Lower lobe of right lung (tissue), 2 donors: ENCODE data around the gene CIITA. TPM values are rescaled to one million over a fixed set of nuclear protein-coding genes. Genes with fewer than 3 reads are reported as not detected.
"Not testable (repeated sequence)": the region's sequence is repeated elsewhere in the genome, so short reads cannot be mapped to it uniquely, and the experiment has no call there.

Experiments used
- ATAC-seq, 2 donors: fragments of 200-7000 bp; cut with Tn5 transposase; one replicate each; pipeline ENCODE4 v1.9.1; 2020 to 2022; ENCODE audit warnings: mild to moderate bottlenecking in 2 of 2, moderate library complexity in 2 of 2
- DNase-seq: peaks from one replicate; pipeline ENCODE4 v3.0.0-alpha.2; 2020
- H3K27ac ChIP-seq: fragments of 200-600 bp; one replicate; pipeline ENCODE4 v1.8.0; 2022
- H3K27me3 ChIP-seq: fragments of 200-600 bp; one replicate; pipeline ENCODE4 v1.8.0; 2022; ENCODE audit warnings: low read depth
- H3K36me3 ChIP-seq: fragments of 200-600 bp; one replicate; pipeline ENCODE4 v1.8.0; 2022; ENCODE audit warnings: mild to moderate bottlenecking
- H3K4me1 ChIP-seq: fragments of 200-600 bp; one replicate; pipeline ENCODE4 v1.8.0; 2022
- H3K4me3 ChIP-seq: fragments of 200-600 bp; one replicate; pipeline ENCODE4 v1.8.0; 2022; ENCODE audit warnings: mild to moderate bottlenecking
- H3K9me3 ChIP-seq: fragments of 200-600 bp; one replicate; pipeline ENCODE4 v1.8.0; 2022
- intact Hi-C: fragments of 100-400 bp; cut with DNase I; formaldehyde crosslinking; loops from one replicate; pipeline ENCODE4 v1.11.0; 2022
- total RNA-seq: library from RNA; stranded (reverse); fragmentation: NEBNext Ultra II Directional; extraction: Animal tissue kit (Norgen Biotek cat#: 25700); gene quantifications from one replicate; pipeline ENCODE4 v1.2.1, GENCODE V29; 2021
- TF ChIP-seq, protein P1 (sequence below): fragments of 200-600 bp; IDR thresholded peaks from one replicate; pipeline ENCODE4 v1.8.0; 2022; ENCODE audit warnings: antibody characterized with exemption, mild to moderate bottlenecking
- donor health status: DM: no; HTN: yes; CAD: no; lungs with severe emphysema.

Gene CIITA
- total RNA-seq, 1 donor from 2014 or later = 119 TPM

DNA sequence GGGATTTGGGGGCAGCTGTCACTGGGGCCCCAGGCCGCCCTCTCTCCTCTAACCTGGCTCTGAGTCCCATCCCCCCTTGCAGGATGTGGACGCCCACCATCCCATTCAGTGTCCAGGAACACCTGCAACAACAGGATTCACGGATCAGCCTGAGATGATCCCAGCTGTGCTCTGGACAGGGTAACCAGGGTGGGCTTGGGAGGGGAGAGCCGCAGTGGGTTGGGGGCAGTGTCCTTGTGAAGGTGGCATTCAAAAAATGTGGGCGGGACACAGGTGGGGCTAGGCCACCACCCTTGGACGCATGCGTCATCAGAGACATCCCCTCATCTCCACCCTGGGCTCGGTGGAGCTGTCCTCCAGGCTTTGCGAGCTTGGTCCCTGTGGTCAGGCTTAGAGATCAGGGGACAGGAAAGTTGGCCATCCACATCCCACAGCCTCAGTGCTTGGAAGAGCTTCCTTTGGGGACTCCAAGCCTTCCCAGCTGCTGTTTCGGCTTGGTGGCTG lies 46.2 kb downstream of the CIITA start:
- ATAC-seq (no peak), DNase-seq (no peak)
- Histone ChIP-seq H3K27ac (no peak overlapping the region), H3K4me1 (peaks cover 38% of the 10 kb centered on the region), H3K36me3 (peaks cover 74% of the 10 kb centered on the region), H3K9me3 (no peaks in the 10 kb centered on the region), H3K27me3 (no peaks in the 10 kb centered on the region), H3K4me3 (no peak overlapping the region)
- intact Hi-C loops = no loop called here
- TF ChIP-seq, protein P1, sequence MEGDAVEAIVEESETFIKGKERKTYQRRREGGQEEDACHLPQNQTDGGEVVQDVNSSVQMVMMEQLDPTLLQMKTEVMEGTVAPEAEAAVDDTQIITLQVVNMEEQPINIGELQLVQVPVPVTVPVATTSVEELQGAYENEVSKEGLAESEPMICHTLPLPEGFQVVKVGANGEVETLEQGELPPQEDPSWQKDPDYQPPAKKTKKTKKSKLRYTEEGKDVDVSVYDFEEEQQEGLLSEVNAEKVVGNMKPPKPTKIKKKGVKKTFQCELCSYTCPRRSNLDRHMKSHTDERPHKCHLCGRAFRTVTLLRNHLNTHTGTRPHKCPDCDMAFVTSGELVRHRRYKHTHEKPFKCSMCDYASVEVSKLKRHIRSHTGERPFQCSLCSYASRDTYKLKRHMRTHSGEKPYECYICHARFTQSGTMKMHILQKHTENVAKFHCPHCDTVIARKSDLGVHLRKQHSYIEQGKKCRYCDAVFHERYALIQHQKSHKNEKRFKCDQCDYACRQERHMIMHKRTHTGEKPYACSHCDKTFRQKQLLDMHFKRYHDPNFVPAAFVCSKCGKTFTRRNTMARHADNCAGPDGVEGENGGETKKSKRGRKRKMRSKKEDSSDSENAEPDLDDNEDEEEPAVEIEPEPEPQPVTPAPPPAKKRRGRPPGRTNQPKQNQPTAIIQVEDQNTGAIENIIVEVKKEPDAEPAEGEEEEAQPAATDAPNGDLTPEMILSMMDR = no peak

DNA sequence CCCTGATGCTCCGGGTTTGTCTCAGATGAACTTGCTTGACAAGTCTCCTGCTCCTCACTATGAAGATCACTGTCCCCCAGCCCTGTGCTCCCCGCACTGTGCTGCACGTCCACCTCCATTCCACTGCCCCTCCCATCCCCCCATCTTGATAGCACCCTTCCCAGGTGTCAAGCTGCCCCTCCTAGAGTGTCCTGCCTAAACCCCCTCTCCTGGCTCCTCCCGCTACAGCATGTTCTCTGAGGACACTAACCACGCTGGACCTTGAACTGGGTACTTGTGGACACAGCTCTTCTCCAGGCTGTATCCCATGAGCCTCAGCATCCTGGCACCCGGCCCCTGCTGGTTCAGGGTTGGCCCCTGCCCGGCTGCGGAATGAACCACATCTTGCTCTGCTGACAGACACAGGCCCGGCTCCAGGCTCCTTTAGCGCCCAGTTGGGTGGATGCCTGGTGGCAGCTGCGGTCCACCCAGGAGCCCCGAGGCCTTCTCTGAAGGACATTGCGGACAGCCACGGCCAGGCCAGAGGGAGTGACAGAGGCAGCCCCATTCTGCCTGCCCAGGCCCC lies 46.7 kb downstream of the CIITA start:
- TF ChIP-seq, protein P1 = no peak
- Histone ChIP-seq H3K4me1 (peaks cover 34% of the 10 kb centered on the region), H3K27ac (no peak overlapping the region), H3K4me3 (no peak overlapping the region), H3K27me3 (no peaks in the 10 kb centered on the region), H3K9me3 (no peaks in the 10 kb centered on the region), H3K36me3 (peaks cover 77% of the 10 kb centered on the region)
- no peak for ATAC-seq
- intact Hi-C loops = no loop called here
- no peak for DNase-seq

DNA sequence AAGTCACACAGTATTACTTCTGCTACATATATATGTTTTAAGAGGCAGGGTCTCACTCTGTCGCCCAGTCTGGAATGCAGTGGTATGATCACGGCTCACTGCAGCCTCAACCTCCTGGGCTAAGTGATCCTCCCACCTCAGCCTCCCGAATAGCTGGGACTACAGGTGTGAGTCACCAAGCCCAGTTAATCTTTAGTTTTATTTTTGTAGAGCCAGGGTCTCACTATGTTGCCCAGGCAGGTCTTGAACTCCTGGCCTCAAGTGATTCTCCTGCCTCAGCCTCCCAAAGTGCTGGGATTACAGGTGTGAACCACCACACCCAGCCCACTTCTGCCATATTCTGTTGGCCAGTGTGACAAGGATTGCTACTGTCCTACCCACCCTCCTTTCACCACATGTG lies 48.3 kb downstream of the CIITA start:
- DNase-seq, intact Hi-C loops, H3K27ac ChIP-seq, H3K9me3 ChIP-seq, H3K4me3 ChIP-seq, ATAC-seq, H3K27me3 ChIP-seq: not testable (repeated sequence)
- Histone ChIP-seq H3K4me1 (peaks cover 38% of the 10 kb centered on the region), H3K36me3 (peaks cover 71% of the 10 kb centered on the region)

DNA sequence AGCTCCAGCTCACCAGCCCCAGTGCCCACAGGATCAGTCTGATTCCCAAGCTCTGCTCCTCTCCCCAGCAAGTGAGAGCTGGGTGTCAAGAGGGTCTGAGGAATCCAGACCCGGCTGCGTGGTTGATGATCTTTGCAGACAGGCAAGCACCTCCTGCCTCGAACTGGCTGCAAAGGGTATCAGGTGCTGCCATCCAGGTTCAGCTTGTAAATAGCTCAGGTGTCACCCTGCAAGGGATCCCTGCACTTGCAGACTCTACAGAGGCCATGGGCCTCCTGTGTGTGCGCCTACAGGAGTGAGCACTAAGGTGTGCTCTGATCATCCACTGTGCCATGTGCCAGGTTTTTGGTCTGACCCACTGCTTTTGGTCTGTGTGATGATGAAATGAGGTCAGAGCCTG lies 49.1 kb downstream of the CIITA start:
- peaks cover 71% of the 10 kb centered on the region for H3K36me3 ChIP-seq
- no peak for ATAC-seq
- TF ChIP-seq, protein P1 = no peak

DNA sequence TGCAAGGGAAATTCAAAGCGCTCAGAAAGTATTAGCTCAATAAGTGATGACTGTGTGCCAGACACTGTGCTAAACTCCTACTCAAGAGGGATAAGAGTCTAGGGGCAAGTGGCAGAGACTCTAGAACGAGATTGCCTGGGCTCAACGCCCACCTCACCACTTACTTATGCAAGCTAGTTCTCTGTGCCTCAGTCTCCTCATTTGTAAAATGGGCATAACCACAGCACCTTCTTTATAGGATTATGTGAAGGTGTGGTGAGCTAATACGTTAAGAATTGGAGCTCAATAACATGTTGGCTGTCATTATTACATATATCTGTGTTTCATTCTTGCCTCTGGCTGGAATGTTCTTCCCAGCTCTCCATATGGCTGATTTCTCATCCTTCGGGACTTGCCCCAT lies 49.9 kb downstream of the CIITA start:
- TF ChIP-seq, protein P1 = no peak
- intact Hi-C loops = no loop called here
- Histone ChIP-seq H3K36me3 (peaks cover 77% of the 10 kb centered on the region), H3K9me3 (no peaks in the 10 kb centered on the region), H3K27ac (no peak overlapping the region), H3K4me3 (no peak overlapping the region), H3K27me3 (no peaks in the 10 kb centered on the region), H3K4me1 (peaks cover 33% of the 10 kb centered on the region)
- no peak for DNase-seq
- no peak for ATAC-seq

More for the DNA sequence above, 49.1 kb downstream of the CIITA start:
- Histone ChIP-seq H3K9me3 (no peaks in the 10 kb centered on the region), H3K27ac (no peak overlapping the region), H3K27me3 (no peaks in the 10 kb centered on the region), H3K4me3 (no peak overlapping the region), H3K4me1 (peaks cover 40% of the 10 kb centered on the region)
- intact Hi-C loops = no loop called here
- no peak for DNase-seq

DNA sequence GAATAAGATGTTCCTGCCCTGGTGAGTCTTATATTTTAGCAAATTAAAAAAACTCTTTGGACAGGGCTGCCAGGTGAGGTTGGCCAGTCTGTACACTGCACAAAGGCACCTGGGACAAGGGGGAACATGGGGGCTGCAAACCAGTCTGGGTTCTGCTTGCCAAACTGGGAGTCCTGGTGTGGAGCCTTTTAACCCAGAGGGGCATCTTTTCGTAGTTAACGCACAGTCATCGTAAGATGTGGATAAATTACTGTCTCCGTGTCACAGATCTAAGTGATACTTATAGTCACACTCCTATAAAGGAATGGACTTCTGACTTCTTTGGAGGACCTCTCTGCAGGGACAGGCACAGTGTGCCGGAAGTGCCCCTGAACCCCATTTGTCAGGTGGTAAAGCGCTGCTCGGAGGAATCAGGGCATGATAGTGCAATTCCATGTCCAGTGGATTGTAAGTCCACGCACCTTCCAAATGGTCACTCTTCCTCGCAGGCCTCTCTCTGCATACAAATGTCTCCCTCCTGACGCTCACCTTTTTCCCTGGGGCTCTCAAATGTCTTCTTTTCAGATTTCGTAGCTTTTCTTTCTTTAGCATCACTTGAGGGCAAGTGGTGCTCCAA lies 50.6 kb downstream of the CIITA start:
- Histone ChIP-seq H3K27ac (no peak overlapping the region), H3K36me3 (peaks cover 72% of the 10 kb centered on the region), H3K4me3 (no peak overlapping the region), H3K4me1 (peaks cover 25% of the 10 kb centered on the region), H3K27me3 (no peaks in the 10 kb centered on the region), H3K9me3 (no peaks in the 10 kb centered on the region)
- ATAC-seq = no peak
- intact Hi-C loops = no loop called here
- TF ChIP-seq, protein P1 = no peak
- DNase-seq = no peak

DNA sequence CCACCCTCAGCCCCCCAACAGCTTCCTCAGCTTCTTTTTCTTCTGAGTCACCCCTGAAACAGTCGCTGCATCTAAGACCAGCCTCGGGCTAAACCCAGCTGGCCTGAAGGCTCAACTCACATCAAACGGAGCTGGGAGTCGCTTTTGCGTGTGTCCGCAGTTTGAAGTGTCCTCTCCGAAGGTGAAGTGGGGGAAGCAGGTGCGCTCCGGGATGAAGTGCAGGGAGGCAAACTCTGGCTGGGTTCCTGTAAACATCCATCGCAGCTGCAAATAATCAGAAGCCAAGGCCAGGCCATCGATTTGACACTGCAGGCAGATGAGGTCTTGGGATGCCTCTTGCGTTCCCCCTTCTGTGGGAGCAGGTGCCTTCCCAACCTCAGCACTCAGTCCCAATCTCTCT lies 52.1 kb downstream of the CIITA start:
- DNase-seq = not testable (repeated sequence)

More for the DNA sequence above, 52.1 kb downstream of the CIITA start:
- Histone ChIP-seq H3K4me1 (peaks cover 34% of the 10 kb centered on the region), H3K36me3 (peaks cover 72% of the 10 kb centered on the region), H3K27ac (peak overlapping the region; percentile 60)
- intact Hi-C loops, H3K9me3 ChIP-seq, H3K27me3 ChIP-seq, H3K4me3 ChIP-seq: not testable (repeated sequence)
- ATAC-seq = peak; percentile 68 to 86
